ENCODE results near the gene JDP2.
"Not testable (repeated sequence)": the region's sequence is repeated elsewhere in the genome, so short reads cannot be mapped to it uniquely, and the experiment has no call there.

The JDP2 gene

GRCh38 chr14:75427482-75428229 is at the start of gene JDP2:
TSS of gene JDP2 (plus strand) at chr14:75428022. CDS start at chr14:75437921, 9,899 bp downstream.
- peak; percentile 43 for DNase-seq

- no peak for DNase-seq
These were observed 48.4 kb upstream of the JDP2 start for GRCh38 chr14:75379246-75379929.

- no peak for DNase-seq
These were observed 47.9 kb upstream of the JDP2 start for GRCh38 chr14:75379930-75380270.

- DNase-seq = no peak
These were observed 47.2 kb upstream of the JDP2 start for GRCh38 chr14:75380656-75381055.

- DNase-seq = no peak
These were observed 46.2 kb upstream of the JDP2 start for GRCh38 chr14:75381642-75382041.

- DNase-seq = not testable (repeated sequence)
These were observed 44.6 kb upstream of the JDP2 start for GRCh38 chr14:75383219-75383618.

- DNase-seq = no peak
These were observed 44.1 kb upstream of the JDP2 start for GRCh38 chr14:75383721-75384120.

- no peak for DNase-seq
These were observed 38.1 kb upstream of the JDP2 start for GRCh38 chr14:75389679-75390078.

GRCh38 chr14:75390183-75390582 is 37.6 kb upstream of the JDP2 start:
- no peak for DNase-seq

- no peak for DNase-seq
These were observed 35.9 kb upstream of the JDP2 start for GRCh38 chr14:75391953-75392352.

- DNase-seq = no peak
These were observed 34.9 kb upstream of the JDP2 start for GRCh38 chr14:75392686-75393641.

- DNase-seq = no peak
These were observed 34.0 kb upstream of the JDP2 start for GRCh38 chr14:75393794-75394193.

- DNase-seq = no peak
These were observed 32.0 kb upstream of the JDP2 start for GRCh38 chr14:75395862-75396261.

- DNase-seq = no peak
These were observed 28.5 kb upstream of the JDP2 start for GRCh38 chr14:75399321-75399720.

- DNase-seq = no peak
These were observed 27.7 kb upstream of the JDP2 start for GRCh38 chr14:75399843-75400775.

GRCh38 chr14:75401361-75401760 is 26.5 kb upstream of the JDP2 start:
- DNase-seq = no peak

GRCh38 chr14:75402867-75403413 is 24.9 kb upstream of the JDP2 start:
- no peak for DNase-seq

- no peak for DNase-seq
These were observed 23.0 kb upstream of the JDP2 start for GRCh38 chr14:75404847-75405246.

- no peak for DNase-seq
These were observed 21.7 kb upstream of the JDP2 start for GRCh38 chr14:75406102-75406501.

GRCh38 chr14:75406856-75407255 is 21.0 kb upstream of the JDP2 start:
- DNase-seq = no peak

- no peak for DNase-seq
These were observed 18.3 kb upstream of the JDP2 start for GRCh38 chr14:75409316-75410205.

All from cortex of kidney (tissue), 1 donor.